ENCODE measurements around the gene TMEM185B.

GRCh38 chr2:120262761-120263428 lies 39.7 kb upstream of the TMEM185B start:
- TF ChIP-seq CTCF (IDR thresholded peaks at IDR 0.05) (no peak), ZFX (IDR thresholded peaks at IDR 0.05; ENCODE audit: borderline replicate concordance) (no peak)

All from 22Rv1 (cell line).